ENCODE measurements around the gene WASL.

DNA sequence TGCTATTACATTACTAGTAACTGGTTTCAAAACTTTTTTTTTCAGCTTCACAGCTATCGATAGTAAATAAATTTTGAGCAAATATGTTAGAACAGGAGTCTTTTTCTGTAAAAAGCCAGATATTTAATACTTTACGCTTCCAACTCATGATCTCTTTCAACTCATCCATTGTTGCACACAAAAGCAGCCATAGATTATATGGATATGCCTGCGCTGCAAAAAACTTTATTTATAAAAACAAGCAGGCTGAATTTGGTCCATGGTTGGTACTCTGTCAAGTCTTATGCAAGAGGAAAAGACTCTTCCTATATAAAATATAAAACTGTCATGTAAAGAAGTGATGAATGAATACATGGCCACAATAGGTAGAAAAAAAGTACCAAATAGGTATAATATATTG, 31.1 kb downstream of the WASL start:
- TF ChIP-seq, protein P1, sequence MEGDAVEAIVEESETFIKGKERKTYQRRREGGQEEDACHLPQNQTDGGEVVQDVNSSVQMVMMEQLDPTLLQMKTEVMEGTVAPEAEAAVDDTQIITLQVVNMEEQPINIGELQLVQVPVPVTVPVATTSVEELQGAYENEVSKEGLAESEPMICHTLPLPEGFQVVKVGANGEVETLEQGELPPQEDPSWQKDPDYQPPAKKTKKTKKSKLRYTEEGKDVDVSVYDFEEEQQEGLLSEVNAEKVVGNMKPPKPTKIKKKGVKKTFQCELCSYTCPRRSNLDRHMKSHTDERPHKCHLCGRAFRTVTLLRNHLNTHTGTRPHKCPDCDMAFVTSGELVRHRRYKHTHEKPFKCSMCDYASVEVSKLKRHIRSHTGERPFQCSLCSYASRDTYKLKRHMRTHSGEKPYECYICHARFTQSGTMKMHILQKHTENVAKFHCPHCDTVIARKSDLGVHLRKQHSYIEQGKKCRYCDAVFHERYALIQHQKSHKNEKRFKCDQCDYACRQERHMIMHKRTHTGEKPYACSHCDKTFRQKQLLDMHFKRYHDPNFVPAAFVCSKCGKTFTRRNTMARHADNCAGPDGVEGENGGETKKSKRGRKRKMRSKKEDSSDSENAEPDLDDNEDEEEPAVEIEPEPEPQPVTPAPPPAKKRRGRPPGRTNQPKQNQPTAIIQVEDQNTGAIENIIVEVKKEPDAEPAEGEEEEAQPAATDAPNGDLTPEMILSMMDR (conservative IDR thresholded peaks at IDR 0.05; ENCODE audit: low read depth, low read length): no peak
- no peak for TF ChIP-seq EZH2 (IDR thresholded peaks at IDR 0.05; ENCODE audit: low read length, unreplicated experiment)
- TF ChIP-seq EZH2phosphoT487 (IDR thresholded peaks at IDR 0.05; ENCODE audit: borderline replicate concordance, low read length): no peak
